HEK293 (cell line): ENCODE measurements around the gene MATR3.

Experiments used
- CTCF ChIA-PET: fragments of 350-600 bp; formaldehyde crosslinking; extraction: SDS; loops from one replicate; lab custom pipeline; 2021; ENCODE audit warnings: antibody characterized with exemption; lab: Yijun Ruan, JAX
- POLR2A ChIA-PET: fragments of 300-600 bp; formaldehyde crosslinking; extraction: SDS; loops from one replicate; lab custom pipeline; 2020; ENCODE audit warnings: antibody characterized with exemption, inconsistent platforms; lab: Yijun Ruan, JAX
- H3K27ac ChIP-seq: fragments of 200-500 bp; sonication (Bioruptor generic); 2 replicates; pipeline ENCODE4 v1.5.1; 2014; ENCODE audit warnings: low read depth, low read length, control low read depth, inconsistent platforms; ENCODE audit errors: extremely low read depth
- H3K36me3 ChIP-seq, 2 experiments: fragments of 200-500 bp in 1 of 2; sonication (Bioruptor generic) in 1 of 2; 1 replicate in 1 of 2; 2 replicates in 1 of 2; pipeline ENCODE4 v1.5.1; 2014 to 2017; ENCODE audit warnings: inconsistent platforms in 2 of 2, low read length in 2 of 2; ENCODE audit not compliant: control insufficient read depth in 2 of 2, insufficient read depth in 1 of 2
- H3K4me1 ChIP-seq: fragments of 200-500 bp; sonication (Bioruptor generic); 2 replicates; pipeline ENCODE4 v1.5.1; 2014; ENCODE audit warnings: mild to moderate bottlenecking, low read length, inconsistent platforms; ENCODE audit not compliant: control insufficient read depth, insufficient read depth
- H3K4me3 ChIP-seq: 2 replicates; pipeline ENCODE4 v1.5.1; 2011; ENCODE audit warnings: low read depth, mild to moderate bottlenecking, control low read depth, low read length, moderate library complexity
- H3K9me3 ChIP-seq: fragments of 200-500 bp; sonication (Bioruptor generic); 2 replicates; pipeline ENCODE4 v1.5.1; 2014; ENCODE audit warnings: low read depth, low read length, inconsistent platforms; ENCODE audit not compliant: control insufficient read depth, insufficient read depth
- ATF2 ChIP-seq: fragments of 450-650 bp; formaldehyde crosslinking; IDR thresholded peaks from 2 replicates; pipeline ENCODE4 v1.5.1; 2016; ENCODE audit warnings: missing biosample characterization, missing genetic modification characterization, low read depth
- GFI1B ChIP-seq: fragments of 450-650 bp; formaldehyde crosslinking; IDR thresholded peaks from 2 replicates; pipeline ENCODE4 v1.5.1; 2016; ENCODE audit warnings: missing biosample characterization, missing genetic modification characterization
- GLIS1 ChIP-seq: fragments of 450-650 bp; formaldehyde crosslinking; IDR thresholded peaks from 2 replicates; pipeline ENCODE4 v1.5.1; 2016; ENCODE audit warnings: missing biosample characterization, missing genetic modification characterization
- HOXD13 ChIP-seq: sonication (generic); formaldehyde crosslinking; IDR thresholded peaks from 2 replicates; pipeline ENCODE4 v1.8.0; 2022; ENCODE audit warnings: missing genetic modification reagents, borderline replicate concordance
- REST ChIP-seq: fragments of 450-650 bp; formaldehyde crosslinking; IDR thresholded peaks from 2 replicates; pipeline ENCODE4 v1.5.1; 2016; ENCODE audit warnings: missing biosample characterization, missing genetic modification characterization
- SP2 ChIP-seq: fragments of 450-650 bp; formaldehyde crosslinking; IDR thresholded peaks from 2 replicates; pipeline ENCODE4 v1.5.1; 2016; ENCODE audit warnings: missing biosample characterization, missing genetic modification characterization
- ZNF121 ChIP-seq: fragments of 450-650 bp; formaldehyde crosslinking; IDR thresholded peaks from 2 replicates; pipeline ENCODE4 v1.5.1; 2016; ENCODE audit warnings: missing biosample characterization, missing genetic modification characterization
- ZNF184 ChIP-seq: fragments of 450-650 bp; IDR thresholded peaks from 2 replicates; pipeline ENCODE4 v1.5.1; 2018; ENCODE audit warnings: missing biosample characterization, mild to moderate bottlenecking, missing genetic modification characterization
- ZNF211 ChIP-seq: fragments of 450-650 bp; formaldehyde crosslinking; IDR thresholded peaks from 2 replicates; pipeline ENCODE4 v1.5.1; 2016; ENCODE audit warnings: low read depth, missing biosample characterization, missing genetic modification characterization
- ZNF23 ChIP-seq: fragments of 450-650 bp; formaldehyde crosslinking; IDR thresholded peaks from 2 replicates; pipeline ENCODE4 v1.5.1; 2016; ENCODE audit warnings: missing biosample characterization, missing genetic modification characterization, borderline replicate concordance
- ZNF266 ChIP-seq: fragments of 450-650 bp; formaldehyde crosslinking; IDR thresholded peaks from 2 replicates; pipeline ENCODE4 v1.5.1; 2016; ENCODE audit warnings: missing biosample characterization, missing genetic modification characterization, low read depth
- ZNF350 ChIP-seq: fragments of 450-650 bp; formaldehyde crosslinking; IDR thresholded peaks from 2 replicates; pipeline ENCODE4 v1.5.0; 2017; ENCODE audit warnings: missing biosample characterization, mild to moderate bottlenecking, missing genetic modification characterization
- ZNF354C ChIP-seq: fragments of 450-650 bp; formaldehyde crosslinking; IDR thresholded peaks from 2 replicates; pipeline ENCODE4 v1.5.1; 2016; ENCODE audit warnings: missing biosample characterization, missing genetic modification characterization, low read depth, borderline replicate concordance
- ZNF514 ChIP-seq: fragments of 450-650 bp; formaldehyde crosslinking; IDR thresholded peaks from 2 replicates; pipeline ENCODE4 v1.5.1; 2016; ENCODE audit warnings: missing biosample characterization, missing genetic modification characterization
- ZNF549 ChIP-seq: fragments of 450-650 bp; IDR thresholded peaks from 2 replicates; pipeline ENCODE4 v1.5.1; 2018; ENCODE audit warnings: missing biosample characterization, missing genetic modification characterization, mild to moderate bottlenecking, inconsistent platforms, moderate library complexity
- ZNF621 ChIP-seq: fragments of 450-650 bp; formaldehyde crosslinking; IDR thresholded peaks from 2 replicates; pipeline ENCODE4 v1.5.1; 2017; ENCODE audit warnings: missing biosample characterization, missing genetic modification characterization
- ZNF654 ChIP-seq: fragments of 450-650 bp; formaldehyde crosslinking; IDR thresholded peaks from 2 replicates; pipeline ENCODE4 v1.5.1; 2016; ENCODE audit warnings: low read depth, missing biosample characterization, missing genetic modification characterization
- ZNF664 ChIP-seq: fragments of 450-650 bp; formaldehyde crosslinking; IDR thresholded peaks from 2 replicates; pipeline ENCODE4 v1.5.1; 2016; ENCODE audit warnings: missing biosample characterization, missing genetic modification characterization
- ZSCAN18 ChIP-seq: fragments of 450-650 bp; formaldehyde crosslinking; IDR thresholded peaks from 2 replicates; pipeline ENCODE4 v1.5.1; 2016; ENCODE audit warnings: missing biosample characterization, missing genetic modification characterization

Gene MATR3

GRCh38 chr5:139358064-139358463, 64.5 kb downstream of the MATR3 start:
- TF ChIP-seq ZNF266 (tag by site-specific recombination) (peak; percentile 81; the same call in 1 of the 2 replicates), ZNF654 (tag by site-specific recombination) (no peak), ZNF211 (tag by site-specific recombination) (0 out of 2 replicates have a peak, but pooled peaks have one; percentile 33), ZNF350 (no peak), REST (tag by site-specific recombination) (no peak), ZNF354C (no peak), ZNF514 (tag by site-specific recombination) (no peak), ZNF664 (tag by site-specific recombination) (peak; percentile 35; the same call in 1 of the 2 replicates), ZNF549 (no peak), HOXD13 (CRISPR knock-in tag) (no peak)
- Histone ChIP-seq H3K27ac (no peak overlapping the region), H3K4me3 (no peak overlapping the region), H3K36me3 (peaks cover 28 to 64% of the 10 kb centered on the region in 2 experiments), H3K4me1 (no peaks in the 10 kb centered on the region), H3K9me3 (no peaks in the 10 kb centered on the region)
- POLR2A ChIA-PET, result interaction anchor here (0.6 kb wide), 1 partner anchor 10 kb away, joined by 6 read pairs; no protein-coding TSS in a partner anchor
- CTCF ChIA-PET, result interaction anchor here (0.6 to 1.3 kb wide), 3 partner anchors 10 to 44 kb away, joined by 3 to 4 read pairs (median 3); partner anchors contain the start of gene PAIP2

GRCh38 chr5:139360384-139360783, 66.8 kb downstream of the MATR3 start:
- TF ChIP-seq ZNF211 (tag by site-specific recombination) (no peak), ZNF184 (tag by site-specific recombination) (no peak), ZNF23 (tag by site-specific recombination) (no peak), ZSCAN18 (tag by site-specific recombination) (no peak), ZNF121 (peak; percentile 58; the same call in 1 of the 2 replicates), SP2 (tag by site-specific recombination) (no peak), GLIS1 (peak; percentile 42; the same call in 1 of the 2 replicates), ATF2 (tag by site-specific recombination) (no peak), GFI1B (no peak), ZNF350 (no peak), ZNF621 (no peak)
- Histone ChIP-seq H3K9me3 (no peaks in the 10 kb centered on the region), H3K27ac (no peak overlapping the region), H3K36me3 (peaks cover 32 to 68% of the 10 kb centered on the region in 2 experiments), H3K4me1 (no peaks in the 10 kb centered on the region), H3K4me3 (no peak overlapping the region)
- POLR2A ChIA-PET, result no interaction called here
- CTCF ChIA-PET, result interaction anchor here (0.6 to 0.7 kb wide), 3 partner anchors 12 to 70 kb away, joined by 3 to 4 read pairs (median 4); no protein-coding TSS in a partner anchor
